ENCODE data around the gene TNS1.

GRCh38 chr2:217993138-217993537 lies 9.7 kb downstream of the TNS1 start:
- TF ChIP-seq, protein P1, sequence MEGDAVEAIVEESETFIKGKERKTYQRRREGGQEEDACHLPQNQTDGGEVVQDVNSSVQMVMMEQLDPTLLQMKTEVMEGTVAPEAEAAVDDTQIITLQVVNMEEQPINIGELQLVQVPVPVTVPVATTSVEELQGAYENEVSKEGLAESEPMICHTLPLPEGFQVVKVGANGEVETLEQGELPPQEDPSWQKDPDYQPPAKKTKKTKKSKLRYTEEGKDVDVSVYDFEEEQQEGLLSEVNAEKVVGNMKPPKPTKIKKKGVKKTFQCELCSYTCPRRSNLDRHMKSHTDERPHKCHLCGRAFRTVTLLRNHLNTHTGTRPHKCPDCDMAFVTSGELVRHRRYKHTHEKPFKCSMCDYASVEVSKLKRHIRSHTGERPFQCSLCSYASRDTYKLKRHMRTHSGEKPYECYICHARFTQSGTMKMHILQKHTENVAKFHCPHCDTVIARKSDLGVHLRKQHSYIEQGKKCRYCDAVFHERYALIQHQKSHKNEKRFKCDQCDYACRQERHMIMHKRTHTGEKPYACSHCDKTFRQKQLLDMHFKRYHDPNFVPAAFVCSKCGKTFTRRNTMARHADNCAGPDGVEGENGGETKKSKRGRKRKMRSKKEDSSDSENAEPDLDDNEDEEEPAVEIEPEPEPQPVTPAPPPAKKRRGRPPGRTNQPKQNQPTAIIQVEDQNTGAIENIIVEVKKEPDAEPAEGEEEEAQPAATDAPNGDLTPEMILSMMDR (IDR thresholded peaks at IDR 0.05) = no peak
- peak in 2 of 3 donors; percentile 49 to 58 for TF ChIP-seq POLR2A (IDR thresholded peaks at IDR 0.05)
